OCI-LY3 (cell line): ENCODE results near the gene SIGLEC12.
"Not testable (repeated sequence)": the region's sequence is repeated elsewhere in the genome, so short reads cannot be mapped to it uniquely, and the experiment has no call there.

ENCODE experiments used
- H2AFZ ChIP-seq: fragments of 200-600, 300-600 bp; shearing (Covaris generic); 2 replicates; pipeline ENCODE4 v1.6.0; 2014; ENCODE audit warnings: antibody characterized with exemption, low read depth, low read length
- H3K27ac ChIP-seq: fragments of 200-600, 300-600 bp; sonication (generic); 2 replicates; pipeline ENCODE4 v1.5.1; 2014; ENCODE audit warnings: mild to moderate bottlenecking, low read length, moderate library complexity, mixed read lengths
- H3K27me3 ChIP-seq: fragments of 200-600, 300-600 bp; sonication (generic); 2 replicates; pipeline ENCODE4 v1.6.1; 2014; ENCODE audit warnings: low read depth, low read length, mixed read lengths
- H3K36me3 ChIP-seq: fragments of 200-600, 300-600 bp; sonication (generic); replicated peaks from 2 replicates; pipeline ENCODE3; 2014; ENCODE audit warnings: low read depth, low read length, mixed read lengths
- H3K4me1 ChIP-seq: fragments of 300-600, 200-600 bp; sonication (generic); 2 replicates; pipeline ENCODE4 v1.6.1; 2014; ENCODE audit warnings: low read length, mixed read lengths
- H3K4me2 ChIP-seq: fragments of 200-600, 300-600 bp; sonication (generic); 2 replicates; pipeline ENCODE4 v1.6.1; 2014; ENCODE audit warnings: low read length, mixed read lengths
- H3K4me3 ChIP-seq: fragments of 300-600, 200-600 bp; sonication (generic); 2 replicates; pipeline ENCODE4 v1.5.1; 2014; ENCODE audit warnings: antibody characterized with exemption, mild to moderate bottlenecking, low read length, moderate library complexity
- H3K79me2 ChIP-seq: fragments of 300-600, 200-600 bp; shearing (Covaris generic); 2 replicates; pipeline ENCODE4 v1.6.1; 2014; ENCODE audit warnings: mild to moderate bottlenecking, low read length, mixed read lengths
- H3K9ac ChIP-seq: fragments of 300-600, 200-600 bp; shearing (Covaris generic); 2 replicates; pipeline ENCODE4 v1.6.0; 2014; ENCODE audit warnings: mild to moderate bottlenecking, low read length, moderate library complexity
- H3K9me3 ChIP-seq: fragments of 200-600, 300-600 bp; shearing (Covaris generic); 2 replicates; pipeline ENCODE4 v1.6.1; 2014; ENCODE audit warnings: low read length, mixed read lengths; ENCODE audit not compliant: insufficient read depth
- H4K20me1 ChIP-seq: fragments of 200-600, 300-600 bp; sonication (generic); 2 replicates; pipeline ENCODE4 v1.6.1; 2016; ENCODE audit warnings: low read length, mixed read lengths; ENCODE audit not compliant: insufficient read depth
- EZH2phosphoT487 ChIP-seq: fragments of 200-600 bp; shearing (Covaris generic); IDR thresholded peaks from 2 replicates; pipeline ENCODE4 v1.6.1; 2018; ENCODE audit warnings: antibody characterized with exemption, mixed run types, low read depth
- TF ChIP-seq, protein P1 (sequence below): fragments of 200-600, 300-600 bp; sonication (generic); IDR thresholded peaks from 2 replicates; pipeline ENCODE4 v1.5.1; 2014; ENCODE audit warnings: antibody characterized with exemption, low read length, low read depth

Gene SIGLEC12

DNA sequence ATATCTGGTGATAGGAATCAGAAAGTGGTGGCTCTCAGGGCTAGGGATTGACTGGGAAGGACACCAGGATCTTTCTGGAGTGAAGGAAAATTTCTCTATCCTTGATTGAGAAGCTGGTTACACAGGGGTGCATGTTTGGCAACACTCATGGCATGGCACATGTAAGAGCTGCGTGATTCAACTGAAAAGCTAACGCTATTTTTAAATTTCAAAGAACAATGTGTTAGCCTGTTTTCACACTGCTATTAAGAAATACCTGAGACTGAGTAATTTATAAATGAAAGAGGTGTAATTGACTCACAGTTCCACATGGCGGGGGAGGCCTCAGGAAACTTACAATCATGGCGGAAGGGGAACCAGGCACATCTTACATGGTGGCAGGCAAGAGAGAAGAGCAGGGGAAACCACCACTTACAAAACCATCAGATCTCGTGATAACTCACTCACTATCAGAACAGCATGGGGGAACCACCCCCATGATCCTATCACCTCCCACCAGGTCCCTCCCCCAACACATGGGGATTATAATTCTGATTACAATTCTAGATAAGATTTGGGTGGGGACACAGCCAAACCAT, 50.8 kb downstream of the SIGLEC12 start:
- H3K4me3 ChIP-seq, result no peak overlapping the region
- peaks cover 40% of the 10 kb centered on the region for H3K27me3 ChIP-seq
- H3K4me2 ChIP-seq, result no peak overlapping the region
- no peaks in the 10 kb centered on the region for H4K20me1 ChIP-seq
- no peaks in the 10 kb centered on the region for H3K4me1 ChIP-seq
- H3K79me2 ChIP-seq, result no peaks in the 10 kb centered on the region
- no peaks in the 10 kb centered on the region for H3K9me3 ChIP-seq
- H2AFZ ChIP-seq, result no peak overlapping the region
- no peak overlapping the region for H3K9ac ChIP-seq
- no peak overlapping the region for H3K27ac ChIP-seq
- H3K36me3 ChIP-seq, result no peaks in the 10 kb centered on the region
- TF ChIP-seq EZH2phosphoT487, result no peak
- TF ChIP-seq, protein P1, sequence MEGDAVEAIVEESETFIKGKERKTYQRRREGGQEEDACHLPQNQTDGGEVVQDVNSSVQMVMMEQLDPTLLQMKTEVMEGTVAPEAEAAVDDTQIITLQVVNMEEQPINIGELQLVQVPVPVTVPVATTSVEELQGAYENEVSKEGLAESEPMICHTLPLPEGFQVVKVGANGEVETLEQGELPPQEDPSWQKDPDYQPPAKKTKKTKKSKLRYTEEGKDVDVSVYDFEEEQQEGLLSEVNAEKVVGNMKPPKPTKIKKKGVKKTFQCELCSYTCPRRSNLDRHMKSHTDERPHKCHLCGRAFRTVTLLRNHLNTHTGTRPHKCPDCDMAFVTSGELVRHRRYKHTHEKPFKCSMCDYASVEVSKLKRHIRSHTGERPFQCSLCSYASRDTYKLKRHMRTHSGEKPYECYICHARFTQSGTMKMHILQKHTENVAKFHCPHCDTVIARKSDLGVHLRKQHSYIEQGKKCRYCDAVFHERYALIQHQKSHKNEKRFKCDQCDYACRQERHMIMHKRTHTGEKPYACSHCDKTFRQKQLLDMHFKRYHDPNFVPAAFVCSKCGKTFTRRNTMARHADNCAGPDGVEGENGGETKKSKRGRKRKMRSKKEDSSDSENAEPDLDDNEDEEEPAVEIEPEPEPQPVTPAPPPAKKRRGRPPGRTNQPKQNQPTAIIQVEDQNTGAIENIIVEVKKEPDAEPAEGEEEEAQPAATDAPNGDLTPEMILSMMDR, result no peak

DNA sequence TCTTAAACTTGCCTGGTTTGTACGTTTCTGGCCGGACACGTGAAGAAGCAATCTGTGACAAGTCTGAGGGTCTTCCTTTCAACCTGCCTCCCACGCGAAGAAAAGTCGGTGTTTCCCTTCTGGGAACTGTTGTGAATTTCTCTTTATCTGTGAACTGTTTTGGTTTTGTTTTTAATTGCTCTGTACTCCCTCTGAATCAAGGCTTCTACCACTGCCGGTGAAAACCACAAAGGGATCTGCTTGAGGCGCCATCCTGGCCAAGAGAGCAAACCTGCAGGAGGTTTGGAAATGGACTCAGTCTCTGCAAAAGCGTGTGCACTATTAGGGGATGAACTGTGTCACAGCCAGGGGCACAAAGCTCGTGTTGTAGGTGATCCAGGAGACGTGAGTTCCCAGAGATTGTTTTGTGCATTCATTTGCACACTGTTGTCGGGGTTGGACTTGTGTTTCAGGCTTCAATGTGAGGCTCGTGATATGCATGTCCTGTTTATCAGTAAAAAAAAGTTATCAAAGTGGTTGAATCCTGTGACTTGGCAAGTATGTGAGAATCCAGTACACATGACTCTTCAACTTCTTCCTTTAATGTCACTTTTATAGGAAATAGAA, 53.1 kb downstream of the SIGLEC12 start:
- H4K20me1 ChIP-seq, result no peaks in the 10 kb centered on the region
- H3K79me2 ChIP-seq, result no peaks in the 10 kb centered on the region

DNA sequence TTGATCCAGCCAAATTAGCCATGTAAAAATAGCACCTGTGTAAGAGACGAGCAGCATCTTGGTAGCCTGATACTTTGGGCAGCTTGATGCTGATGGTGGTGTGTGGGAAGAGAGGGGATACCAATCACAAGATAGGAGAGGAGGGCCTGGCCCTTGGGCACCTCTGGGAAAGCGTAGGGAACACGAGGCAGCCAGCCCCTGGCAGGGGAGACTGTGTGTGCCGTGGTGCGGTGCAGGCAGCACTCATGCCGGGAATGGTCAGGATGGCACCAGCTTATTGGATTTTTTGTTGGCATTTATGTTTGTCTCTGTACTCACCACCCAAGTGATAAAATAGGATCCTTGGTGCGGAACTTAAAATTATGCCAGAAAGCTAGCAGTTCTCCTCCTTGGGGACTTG, 53.6 kb downstream of the SIGLEC12 start:
- TF ChIP-seq, protein P1, result no peak
- TF ChIP-seq EZH2phosphoT487, result no peak
- H3K36me3 ChIP-seq, result no peaks in the 10 kb centered on the region
- peaks cover 47% of the 10 kb centered on the region for H3K27me3 ChIP-seq
- H3K9me3 ChIP-seq, result no peaks in the 10 kb centered on the region
- no peaks in the 10 kb centered on the region for H3K79me2 ChIP-seq
- no peaks in the 10 kb centered on the region for H4K20me1 ChIP-seq
- no peak overlapping the region for H3K4me2 ChIP-seq
- no peak overlapping the region for H2AFZ ChIP-seq
- no peak overlapping the region for H3K9ac ChIP-seq
- H3K4me3 ChIP-seq, result no peak overlapping the region
- no peak overlapping the region for H3K27ac ChIP-seq
- H3K4me1 ChIP-seq, result no peaks in the 10 kb centered on the region

More for the DNA sequence above, 53.1 kb downstream of the SIGLEC12 start:
- H3K9me3 ChIP-seq, result no peaks in the 10 kb centered on the region
- no peak overlapping the region for H3K4me2 ChIP-seq
- H3K27ac ChIP-seq, result no peak overlapping the region
- no peak overlapping the region for H2AFZ ChIP-seq
- peaks cover 42% of the 10 kb centered on the region for H3K27me3 ChIP-seq
- TF ChIP-seq EZH2phosphoT487, result no peak
- TF ChIP-seq, protein P1, result no peak
- no peaks in the 10 kb centered on the region for H3K4me1 ChIP-seq
- H3K36me3 ChIP-seq, result no peaks in the 10 kb centered on the region
- H3K4me3 ChIP-seq, result no peak overlapping the region
- no peak overlapping the region for H3K9ac ChIP-seq

DNA sequence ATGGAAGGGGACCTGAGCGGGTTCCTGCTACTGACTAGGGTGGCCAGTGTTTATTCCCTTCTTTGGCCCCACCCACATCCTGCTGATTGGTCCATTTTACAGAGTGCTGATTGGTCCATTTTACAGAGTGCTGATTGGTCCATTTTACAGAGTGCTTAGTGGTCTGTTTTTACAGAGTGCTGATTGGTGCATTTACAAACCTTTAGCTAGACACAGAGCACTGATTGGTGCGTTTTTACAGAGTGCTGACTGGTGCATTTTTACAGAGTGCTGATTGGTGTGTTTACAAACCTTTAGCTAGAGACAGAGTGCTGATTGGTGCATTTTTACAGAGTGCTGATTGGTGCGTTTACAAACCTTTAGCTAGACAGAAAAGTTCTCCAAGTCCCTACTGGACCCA, 54.1 kb downstream of the SIGLEC12 start:
- not testable (repeated sequence) for H3K9ac ChIP-seq, H4K20me1 ChIP-seq, H3K79me2 ChIP-seq, H3K27ac ChIP-seq, H3K4me1 ChIP-seq, H3K36me3 ChIP-seq, H3K9me3 ChIP-seq, H2AFZ ChIP-seq, H3K4me2 ChIP-seq, H3K4me3 ChIP-seq
- H3K27me3 ChIP-seq, result peaks cover 51% of the 10 kb centered on the region
